DOHH2 (cell line): Measurements from ENCODE around the gene CASKIN1.

Experiments used
- H3F3A ChIP-seq: fragments of 200-600 bp; sonication (generic), shearing (Covaris generic); 2 replicates; pipeline ENCODE4 v1.6.0; 2016; ENCODE audit warnings: antibody characterized with exemption, mild to moderate bottlenecking; ENCODE audit not compliant: control insufficient read depth, insufficient read depth
- H3K27ac ChIP-seq: fragments of 200-600 bp; sonication (generic); 2 replicates; pipeline ENCODE4 v1.5.1; 2014; ENCODE audit warnings: low read depth, mild to moderate bottlenecking, low read length, moderate library complexity
- H3K27me3 ChIP-seq: fragments of 200-600 bp; sonication (generic); 2 replicates; pipeline ENCODE4 v1.6.1; 2014; ENCODE audit warnings: mild to moderate bottlenecking, low read length, mixed read lengths; ENCODE audit not compliant: control insufficient read depth
- H3K36me3 ChIP-seq: fragments of 200-600 bp; sonication (generic); 2 replicates; pipeline ENCODE4 v1.6.1; 2014; ENCODE audit warnings: mild to moderate bottlenecking, low read length, moderate library complexity, mixed read lengths; ENCODE audit not compliant: control insufficient read depth
- H3K4me1 ChIP-seq: fragments of 200-600 bp; sonication (generic); 2 replicates; pipeline ENCODE4 v1.6.1; 2014; ENCODE audit warnings: mild to moderate bottlenecking, low read length, mixed read lengths; ENCODE audit not compliant: control insufficient read depth
- H3K4me2 ChIP-seq: fragments of 200-600 bp; sonication (generic); 2 replicates; pipeline ENCODE4 v1.6.0; 2014; ENCODE audit warnings: mild to moderate bottlenecking, low read length, moderate library complexity
- H3K4me3 ChIP-seq: fragments of 200-600 bp; sonication (generic); 2 replicates; pipeline ENCODE4 v1.5.1; 2014; ENCODE audit warnings: mild to moderate bottlenecking, low read length, mixed read lengths
- H3K79me2 ChIP-seq: fragments of 200-600 bp; sonication (generic); 2 replicates; pipeline ENCODE4 v1.6.1; 2014; ENCODE audit warnings: mild to moderate bottlenecking, low read length, mixed read lengths; ENCODE audit not compliant: control insufficient read depth
- H3K9me2 ChIP-seq: fragments of 200-600 bp; sonication (generic); replicated peaks from 2 replicates; pipeline ENCODE4 v1.6.1; 2014; ENCODE audit warnings: mild to moderate bottlenecking, low read length, mixed read lengths; ENCODE audit not compliant: control insufficient read depth
- H3K9me3 ChIP-seq: fragments of 200-600 bp; sonication (generic); 2 replicates; pipeline ENCODE4 v1.6.1; 2014; ENCODE audit warnings: antibody characterized with exemption, low read length, mixed read lengths; ENCODE audit not compliant: control insufficient read depth, insufficient read depth
- H4K20me1 ChIP-seq: fragments of 200-600 bp; sonication (generic); 2 replicates; pipeline ENCODE4 v1.6.0; 2014; ENCODE audit warnings: low read depth, mild to moderate bottlenecking, antibody characterized with exemption, low read length, moderate library complexity; ENCODE audit not compliant: control insufficient read depth, insufficient read depth
- CTCF ChIP-seq: fragments of 200-600 bp; sonication (generic); IDR thresholded peaks from one replicate; pipeline ENCODE4 v1.5.1; 2014; ENCODE audit warnings: antibody characterized with exemption, mild to moderate bottlenecking, low read depth, low read length; ENCODE audit not compliant: poor library complexity, severe bottlenecking
- EZH2phosphoT487 ChIP-seq: fragments of 200-600 bp; sonication (generic); IDR thresholded peaks from 2 replicates; pipeline ENCODE4 v1.6.1; 2017; ENCODE audit warnings: borderline replicate concordance, mild to moderate bottlenecking, antibody characterized with exemption, low read length, moderate library complexity, mixed read lengths

CASKIN1 gene

GRCh38 chr16:2179107-2179501 is 17.3 kb downstream of the CASKIN1 start:
- no peaks in the 10 kb centered on the region for H3K9me3 ChIP-seq
- H3F3A ChIP-seq = no peaks in the 10 kb centered on the region
- peaks cover 49% of the 10 kb centered on the region for H3K36me3 ChIP-seq

GRCh38 chr16:2178321-2179106 is 17.9 kb downstream of the CASKIN1 start:
- H3F3A ChIP-seq = no peaks in the 10 kb centered on the region
- H3K9me2 ChIP-seq = no peaks in the 10 kb centered on the region
- 0 out of 2 replicates have a peak, but pooled peaks cover 1% of the 10 kb centered on the region for H3K4me1 ChIP-seq
- no peak overlapping the region for H3K4me2 ChIP-seq
- H3K9me3 ChIP-seq = no peaks in the 10 kb centered on the region
- H4K20me1 ChIP-seq = no peaks in the 10 kb centered on the region
- H3K79me2 ChIP-seq = no peaks in the 10 kb centered on the region
- TF ChIP-seq CTCF = no peak
- no peak for TF ChIP-seq EZH2phosphoT487
- peaks cover 52% of the 10 kb centered on the region for H3K36me3 ChIP-seq
- H3K27ac ChIP-seq = no peak overlapping the region
- no peaks in the 10 kb centered on the region for H3K27me3 ChIP-seq
- no peak overlapping the region for H3K4me3 ChIP-seq

More at GRCh38 chr16:2179107-2179501, 17.3 kb downstream of the CASKIN1 start:
- Histone ChIP-seq H4K20me1 (no peaks in the 10 kb centered on the region), H3K4me1 (0 out of 2 replicates have a peak, but pooled peaks cover 2% of the 10 kb centered on the region), H3K4me2 (no peak overlapping the region), H3K27ac (no peak overlapping the region), H3K27me3 (no peaks in the 10 kb centered on the region), H3K79me2 (no peaks in the 10 kb centered on the region), H3K9me2 (no peaks in the 10 kb centered on the region), H3K4me3 (no peak overlapping the region)
- no peak for TF ChIP-seq EZH2phosphoT487
- TF ChIP-seq CTCF = no peak

- Histone ChIP-seq H3K27ac (no peak overlapping the region), H3K4me3 (no peak overlapping the region), H3K9me3 (no peaks in the 10 kb centered on the region), H3K79me2 (no peaks in the 10 kb centered on the region), H3K36me3 (peaks cover 60% of the 10 kb centered on the region), H3K27me3 (no peaks in the 10 kb centered on the region), H3K9me2 (no peaks in the 10 kb centered on the region), H3K4me1 (no peaks in the 10 kb centered on the region), H4K20me1 (no peaks in the 10 kb centered on the region), H3K4me2 (no peak overlapping the region), H3F3A (no peaks in the 10 kb centered on the region)
- TF ChIP-seq EZH2phosphoT487 = no peak
- no peak for TF ChIP-seq CTCF
Observed at GRCh38 chr16:2177561-2177960, 18.8 kb downstream of the CASKIN1 start.
